Ovary (tissue), 3 donors: Measurements from ENCODE around the gene RPN1.

Experiments used
- CTCF ChIP-seq, 3 donors: fragments of 450-650 bp in 2 of 3; fragments of 200-600 bp in 1 of 3; IDR thresholded peaks; one replicate each; pipeline versions ENCODE4 v1.5.1 to v1.8.0; 2016 to 2022; ENCODE audit warnings: antibody characterized with exemption in 3 of 3, mild to moderate bottlenecking in 1 of 3
- POLR2A ChIP-seq: fragments of 450-650 bp; IDR thresholded peaks from one replicate; pipeline ENCODE4 v1.6.1; 2017; ENCODE audit warnings: antibody characterized with exemption, mild to moderate bottlenecking, moderate library complexity
- donor health status: DM: no; HTN: no; CAD: no.

DNA sequence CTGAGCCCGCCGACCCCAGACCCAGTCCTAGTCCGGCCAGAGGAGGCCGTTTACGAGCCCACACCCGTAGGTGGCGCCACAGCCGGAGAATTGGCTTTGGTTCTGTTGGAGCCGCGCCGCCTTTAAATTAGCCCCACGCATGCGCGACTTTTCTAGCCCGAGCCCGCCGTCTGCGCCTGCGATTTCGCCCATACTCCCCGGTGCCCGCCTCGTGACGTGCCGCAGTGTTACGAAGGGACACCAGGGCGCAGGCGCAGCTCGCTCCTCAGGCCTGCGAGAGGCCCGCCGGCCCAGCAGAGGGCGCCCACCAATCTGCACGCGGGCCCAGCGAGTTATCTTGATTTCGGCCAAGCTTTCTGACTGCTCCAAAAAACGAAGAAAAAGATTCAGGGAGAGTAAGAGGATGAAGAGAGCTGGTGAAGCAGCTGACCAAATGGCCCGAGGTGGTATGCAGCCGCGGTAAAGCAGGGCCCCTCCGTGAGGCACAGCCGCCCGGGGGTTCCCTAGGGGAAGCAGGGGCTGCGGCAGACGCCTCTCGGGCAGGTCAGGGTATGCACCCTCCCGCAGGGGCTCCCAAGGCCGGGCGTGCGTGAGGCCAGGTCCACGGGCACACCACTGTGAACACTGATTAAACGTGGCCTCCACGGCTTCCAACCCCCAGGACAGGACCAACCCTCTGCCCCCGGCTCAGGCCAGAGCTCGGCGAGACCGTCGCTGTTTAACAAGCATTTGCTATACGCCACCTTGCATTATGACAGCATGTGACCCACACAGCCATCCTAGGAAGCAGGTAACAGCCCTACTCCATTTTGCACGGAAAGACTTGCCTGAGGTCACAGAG, 32.8 kb downstream of the RPN1 start:
- TF ChIP-seq POLR2A = no peak
- peak; percentile 93 to 98 (median 94) for TF ChIP-seq CTCF (IDR thresholded peaks at IDR 0.05)
